Fibroblast of villous mesenchyme (primary cell): Measurements from ENCODE around the gene C6orf89. TPM values are rescaled to one million over a fixed set of nuclear protein-coding genes. Genes with fewer than 3 reads are reported as not detected.
A peak's percentile ranks its signal among the peaks of the same experiment; 100 is the strongest.

ENCODE experiments used
- DNase-seq: peaks from one replicate; pipeline ENCODE4 v3.0.0-alpha.2; 2010; ENCODE audit warnings: low read depth
- H3K4me3 ChIP-seq: 2 replicates; pipeline ENCODE4 v1.5.1; 2011; ENCODE audit warnings: low read depth, mild to moderate bottlenecking, low read length
- CTCF ChIP-seq: IDR thresholded peaks from 2 replicates; pipeline ENCODE4 v1.5.1; 2012; ENCODE audit warnings: low read depth, mild to moderate bottlenecking, low read length; ENCODE audit not compliant: insufficient read depth
- total RNA-seq: library from RNA; depleted of rRNA; stranded (reverse); fragments of >200 nt; gene quantifications from 2 replicates; pipeline ENCODE4 v1.2.3, GENCODE V29; 2012

C6orf89 gene
- total RNA-seq, 1 donor = 63.9 TPM

GRCh38 chr6:36852481-36853147, 33.1 kb upstream of the C6orf89 start:
- TF ChIP-seq CTCF = no peak
- DNase-seq = peak; percentile 68
- H3K4me3 ChIP-seq = no peak overlapping the region

- H3K4me3 ChIP-seq = no peak overlapping the region
- DNase-seq = peak; percentile 96
- TF ChIP-seq CTCF = no peak
Measured at GRCh38 chr6:36853325-36853724, 32.4 kb upstream of the C6orf89 start.

- no peak for DNase-seq
- no peak for TF ChIP-seq CTCF
- no peak overlapping the region for H3K4me3 ChIP-seq
Measured at GRCh38 chr6:36855750-36856149, 30.0 kb upstream of the C6orf89 start.

GRCh38 chr6:36856277-36856676, 29.5 kb upstream of the C6orf89 start:
- no peak for DNase-seq
- no peak overlapping the region for H3K4me3 ChIP-seq
- TF ChIP-seq CTCF = no peak

- TF ChIP-seq CTCF = no peak
- no peak overlapping the region for H3K4me3 ChIP-seq
- no peak for DNase-seq
Measured at GRCh38 chr6:36857325-36857724, 28.4 kb upstream of the C6orf89 start.

GRCh38 chr6:36858407-36858981, 27.3 kb upstream of the C6orf89 start:
- TF ChIP-seq CTCF = no peak

GRCh38 chr6:36860126-36860525, 25.6 kb upstream of the C6orf89 start:
- no peak for DNase-seq
- no peak overlapping the region for H3K4me3 ChIP-seq
- no peak for TF ChIP-seq CTCF

More at GRCh38 chr6:36858407-36858981, 27.3 kb upstream of the C6orf89 start:
- H3K4me3 ChIP-seq = no peak overlapping the region
- DNase-seq = peak; percentile 86
